OCI-LY7 (cell line): ENCODE results near the gene DRAM1. TPM values are rescaled to one million over a fixed set of nuclear protein-coding genes. Genes with fewer than 3 reads are reported as not detected.
A peak's percentile ranks its signal among the peaks of the same experiment; 100 is the strongest.

Source experiments
- BruUV-seq: library from RNA; stranded (reverse); fragments of 400-500 nt; replicated peaks from 2 replicates; lab custom pipeline; 2021; lab: Mats Ljungman, UMichigan
- CTCF ChIA-PET: fragments of 300-600 bp; sonication (Branson Sonifier 250); formaldehyde crosslinking; loops from one replicate; lab custom pipeline; 2022; ENCODE audit warnings: antibody characterized with exemption; ENCODE audit not compliant: unreplicated experiment; lab: Charles Lee
- POLR2A ChIA-PET: fragments of 300-600 bp; sonication (Branson Sonifier 250); formaldehyde crosslinking; loops from one replicate; lab custom pipeline; 2022; ENCODE audit warnings: antibody characterized with exemption; lab: Charles Lee
- DNase-seq: peaks from one replicate; pipeline ENCODE4 v3.0.0-alpha.2; 2015; ENCODE audit warnings: low spot score
- H2AFZ ChIP-seq: fragments of 200-600 bp; sonication (generic), shearing (Covaris generic); 2 replicates; pipeline ENCODE4 v1.6.1; 2014; ENCODE audit warnings: mild to moderate bottlenecking, antibody characterized with exemption, low read length, moderate library complexity
- H3K27ac ChIP-seq: fragments of 200-600 bp; sonication (generic); 2 replicates; pipeline ENCODE4 v1.5.1; 2014; ENCODE audit warnings: mixed run types, low read depth, mild to moderate bottlenecking, moderate library complexity, low read length, inconsistent platforms; ENCODE audit not compliant: poor library complexity, severe bottlenecking
- H3K36me3 ChIP-seq: fragments of 200-600 bp; sonication (generic); 2 replicates; pipeline ENCODE4 v1.6.1; 2014; ENCODE audit warnings: mild to moderate bottlenecking, antibody characterized with exemption, low read length, moderate library complexity, mixed read lengths; ENCODE audit not compliant: insufficient read depth
- H3K4me1 ChIP-seq: fragments of 200-600 bp; sonication (generic); 2 replicates; pipeline ENCODE4 v1.5.1; 2014; ENCODE audit warnings: mild to moderate bottlenecking, low read length; ENCODE audit not compliant: insufficient read depth, poor library complexity, severe bottlenecking
- H3K4me2 ChIP-seq: fragments of 200-600 bp; sonication (generic); 2 replicates; pipeline ENCODE4 v1.6.1; 2014; ENCODE audit warnings: mild to moderate bottlenecking, low read length
- H3K4me3 ChIP-seq: fragments of 200-600 bp; sonication (generic); 2 replicates; pipeline ENCODE4 v1.5.1; 2014; ENCODE audit warnings: mild to moderate bottlenecking, low read depth, low read length; ENCODE audit not compliant: poor library complexity, severe bottlenecking
- H3K79me2 ChIP-seq: fragments of 200-600 bp; sonication (generic); 2 replicates; pipeline ENCODE4 v1.6.1; 2016; ENCODE audit warnings: low read depth, mild to moderate bottlenecking, low read length, moderate library complexity, mixed read lengths; ENCODE audit not compliant: insufficient read depth
- H3K9me2 ChIP-seq: fragments of 200-600 bp; sonication (generic); 2 replicates; pipeline ENCODE4 v1.6.1; 2016; ENCODE audit warnings: mild to moderate bottlenecking, low read length, mixed read lengths; ENCODE audit not compliant: insufficient read depth
- H3K9me3 ChIP-seq: fragments of 200-600 bp; sonication (generic); 2 replicates; pipeline ENCODE4 v1.6.1; 2014; ENCODE audit warnings: mild to moderate bottlenecking, mixed run types, low read length, mixed read lengths
- H4K20me1 ChIP-seq: fragments of 200-600 bp; sonication (generic); 2 replicates; pipeline ENCODE4 v1.6.1; 2014; ENCODE audit warnings: mild to moderate bottlenecking, antibody characterized with exemption, low read length, moderate library complexity, mixed read lengths; ENCODE audit not compliant: insufficient read depth
- EZH2phosphoT487 ChIP-seq: fragments of 200-600 bp; sonication (generic); IDR thresholded peaks from 2 replicates; pipeline ENCODE4 v1.6.1; 2018; ENCODE audit warnings: low read depth, borderline replicate concordance, mild to moderate bottlenecking, mixed run types, antibody characterized with exemption, low read length, moderate library complexity, mixed read lengths
- intact Hi-C: fragments of 100-400 bp; cut with micrococcal nuclease; formaldehyde crosslinking; loops from one replicate; pipeline ENCODE4 v1.10.0; 2022; ENCODE audit not compliant: unreplicated experiment
- total RNA-seq, 2 experiments: library from RNA; depleted of rRNA in 1 of 2; stranded (reverse); fragments of >200 nt in 1 of 2; shearing (Covaris generic) in 1 of 2; gene quantifications; 2 replicates each; pipeline ENCODE4 v1.2.3, GENCODE V29; 2014 to 2022
- TF ChIP-seq, protein P1 (sequence below): fragments of 200-600 bp; sonication (generic); conservative IDR thresholded peaks from 2 replicates; pipeline ENCODE4 v1.5.1; 2014; ENCODE audit warnings: mild to moderate bottlenecking, antibody characterized with exemption, low read length, moderate library complexity, mixed read lengths

The DRAM1 gene
- total RNA-seq, 2 experiments from 2014 or later, result not detected

DNA sequence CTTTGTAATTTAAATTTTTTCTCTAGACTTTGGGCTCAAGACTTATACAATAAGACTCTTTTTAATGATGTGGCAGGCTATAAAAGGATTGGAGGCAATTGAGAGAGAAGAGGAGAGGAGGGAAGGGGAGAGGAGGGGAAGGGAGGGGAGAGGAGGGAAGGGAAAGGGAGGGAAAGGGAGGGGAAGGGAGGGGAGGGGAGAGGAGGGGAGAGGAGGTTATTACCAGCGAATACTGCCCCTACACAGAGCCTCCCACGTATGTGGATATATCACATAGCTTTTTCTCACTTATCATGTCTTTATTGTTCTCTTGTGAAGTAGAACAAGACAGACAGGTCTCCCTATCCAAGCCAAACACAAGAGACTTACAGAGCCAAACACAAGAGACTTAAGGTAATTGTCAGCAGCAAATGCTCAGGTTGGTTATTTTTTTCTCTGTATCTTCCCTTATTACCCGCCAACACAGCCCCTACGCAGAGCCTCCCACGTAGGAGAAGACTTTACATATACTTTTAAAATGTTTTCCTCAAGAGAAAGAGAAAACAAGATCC, 63.1 kb downstream of the DRAM1 start:
- BruUV-seq, result no TSS peak
- Histone ChIP-seq H2AFZ (0 out of 2 replicates have a peak overlapping the region, but pooled peaks have one; percentile 13), H4K20me1 (no peaks in the 10 kb centered on the region), H3K79me2 (no peaks in the 10 kb centered on the region), H3K4me2 (no peak overlapping the region), H3K27ac (no peak overlapping the region), H3K9me2 (no peaks in the 10 kb centered on the region), H3K4me1 (peaks cover 42% of the 10 kb centered on the region), H3K4me3 (no peak overlapping the region), H3K9me3 (no peaks in the 10 kb centered on the region), H3K36me3 (no peaks in the 10 kb centered on the region)
- TF ChIP-seq, protein P1, sequence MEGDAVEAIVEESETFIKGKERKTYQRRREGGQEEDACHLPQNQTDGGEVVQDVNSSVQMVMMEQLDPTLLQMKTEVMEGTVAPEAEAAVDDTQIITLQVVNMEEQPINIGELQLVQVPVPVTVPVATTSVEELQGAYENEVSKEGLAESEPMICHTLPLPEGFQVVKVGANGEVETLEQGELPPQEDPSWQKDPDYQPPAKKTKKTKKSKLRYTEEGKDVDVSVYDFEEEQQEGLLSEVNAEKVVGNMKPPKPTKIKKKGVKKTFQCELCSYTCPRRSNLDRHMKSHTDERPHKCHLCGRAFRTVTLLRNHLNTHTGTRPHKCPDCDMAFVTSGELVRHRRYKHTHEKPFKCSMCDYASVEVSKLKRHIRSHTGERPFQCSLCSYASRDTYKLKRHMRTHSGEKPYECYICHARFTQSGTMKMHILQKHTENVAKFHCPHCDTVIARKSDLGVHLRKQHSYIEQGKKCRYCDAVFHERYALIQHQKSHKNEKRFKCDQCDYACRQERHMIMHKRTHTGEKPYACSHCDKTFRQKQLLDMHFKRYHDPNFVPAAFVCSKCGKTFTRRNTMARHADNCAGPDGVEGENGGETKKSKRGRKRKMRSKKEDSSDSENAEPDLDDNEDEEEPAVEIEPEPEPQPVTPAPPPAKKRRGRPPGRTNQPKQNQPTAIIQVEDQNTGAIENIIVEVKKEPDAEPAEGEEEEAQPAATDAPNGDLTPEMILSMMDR, result no peak
- TF ChIP-seq EZH2phosphoT487, result no peak
- intact Hi-C loops, result loop anchor here (5.0 to 10.0 kb wide), 2 partner anchors 72 to 354 kb away; no protein-coding TSS in a partner anchor
- DNase-seq, result no peak
- CTCF ChIA-PET, result interaction anchor here (0.7 to 1.0 kb wide), 2 partner anchors 69 to 182 kb away, joined by 3 to 4 read pairs; no protein-coding TSS in a partner anchor
- POLR2A ChIA-PET, result interaction anchor here (0.6 to 3.8 kb wide), 3 partner anchors 9 to 189 kb away, joined by 3 to 15 read pairs (median 3); no protein-coding TSS in a partner anchor

- no TSS peak for BruUV-seq
- H3K27ac ChIP-seq, result peak overlapping the region; percentile 22
- H3K79me2 ChIP-seq, result no peaks in the 10 kb centered on the region
- ChIA-PET CTCF (interaction anchor here (1.0 kb wide), 1 partner anchor 9 kb away, joined by 5 read pairs; no protein-coding TSS in a partner anchor), POLR2A (interaction anchor here (0.6 to 3.8 kb wide), 14 partner anchors 9 to 659 kb away, joined by 3 to 21 read pairs (median 4); partner anchors contain the start of gene WASHC3)
- H3K9me3 ChIP-seq, result no peaks in the 10 kb centered on the region
- H4K20me1 ChIP-seq, result no peaks in the 10 kb centered on the region
- no peaks in the 10 kb centered on the region for H3K36me3 ChIP-seq
- no peaks in the 10 kb centered on the region for H3K9me2 ChIP-seq
- TF ChIP-seq, protein P1, result no peak
- no peak for TF ChIP-seq EZH2phosphoT487
- peak; percentile 72 for DNase-seq
- peaks cover 31% of the 10 kb centered on the region for H3K4me1 ChIP-seq
- no peak overlapping the region for H3K4me3 ChIP-seq
- H2AFZ ChIP-seq, result no peak overlapping the region
- intact Hi-C loops, result loop anchor here (1.0 to 10.0 kb wide), 3 partner anchors 71 to 761 kb away; no protein-coding TSS in a partner anchor
- peak overlapping the region; percentile 54 for H3K4me2 ChIP-seq
Measured at GRCh38 chr12:101941306-101942249, 64.2 kb downstream of the DRAM1 start.
